HCT116 (cell line): Measurements from ENCODE around the gene FILIP1. TPM values are rescaled to one million over a fixed set of nuclear protein-coding genes. Genes with fewer than 3 reads are reported as not detected.

Source experiments
- ATAC-seq: fragments of 200-7000 bp; cut with Tn5 transposase; 2 replicates; pipeline ENCODE4 v1.9.1; 2020; ENCODE audit warnings: mild to moderate bottlenecking, moderate library complexity
- BruUV-seq: library from RNA; stranded (reverse); fragments of 400-500 nt; replicated peaks from 2 replicates; lab custom pipeline; 2021; lab: Mats Ljungman, UMichigan
- CTCF ChIA-PET: fragments of 300-600 bp; sonication (Branson Sonifier 250); formaldehyde crosslinking; loops from one replicate; lab custom pipeline; 2021; ENCODE audit warnings: antibody characterized with exemption; lab: Charles Lee
- POLR2A ChIA-PET: fragments of 300-600, 350-600 bp; sonication (Branson Sonifier 250); formaldehyde crosslinking; loops from one replicate; lab custom pipeline; 2021; ENCODE audit warnings: antibody characterized with exemption; lab: Charles Lee
- RAD21 ChIA-PET, 2 experiments: fragments of 300-600 bp; sonication (Branson Sonifier 250); formaldehyde crosslinking; loops; one replicate each; lab custom pipeline; 2023; ENCODE audit warnings: low total read pairs in 2 of 2; ENCODE audit not compliant: uncharacterized antibody in 2 of 2, unreplicated experiment in 2 of 2, low non-redundant PET in 1 of 2; lab: Charles Lee
- DNase-seq: peaks from one replicate; pipeline ENCODE4 v3.0.0-alpha.2; 2010; ENCODE audit warnings: low read depth, low spot score
- H2AFZ ChIP-seq: fragments of 200-600 bp; shearing (Covaris generic), sonication (generic); 2 replicates; pipeline ENCODE4 v1.6.1; 2017; ENCODE audit warnings: low read depth, mixed run types, mixed read lengths, antibody characterized with exemption, low read length; ENCODE audit not compliant: poor library complexity, severe bottlenecking
- H3K27ac ChIP-seq: 2 replicates; pipeline ENCODE4 v1.5.1; 2012; ENCODE audit warnings: low read depth, low read length
- H3K27me3 ChIP-seq: fragments of 200-600 bp; sonication (generic); 2 replicates; pipeline ENCODE4 v1.6.1; 2016; ENCODE audit warnings: mixed run types, low read length, mixed read lengths; ENCODE audit not compliant: insufficient read depth
- H3K36me3 ChIP-seq, 2 experiments: fragments of 200-500 bp in 1 of 2; fragments of 200-600 bp in 1 of 2; sonication (Bioruptor generic) in 1 of 2; sonication (generic) in 1 of 2; 2 replicates each; pipeline versions ENCODE4 v1.5.1 to v1.6.1; 2014 to 2016; ENCODE audit warnings: low read length in 2 of 2, inconsistent platforms in 1 of 2, mixed read lengths in 1 of 2, mixed run types in 1 of 2; ENCODE audit not compliant: insufficient read depth in 2 of 2, control insufficient read depth in 1 of 2
- H3K4me1 ChIP-seq, 2 experiments: fragments of 200-600 bp in 1 of 2; sonication (generic) in 1 of 2; 2 replicates each; pipeline versions ENCODE4 v1.5.1 to v1.6.1; 2012 to 2017; ENCODE audit warnings: low read length in 2 of 2, inconsistent platforms in 1 of 2, mild to moderate bottlenecking in 1 of 2, mixed read lengths in 1 of 2, mixed run types in 1 of 2, moderate library complexity in 1 of 2; ENCODE audit not compliant: insufficient read depth in 2 of 2, control insufficient read depth in 1 of 2
- H3K4me2 ChIP-seq: fragments of 200-600 bp; sonication (generic); 2 replicates; pipeline ENCODE4 v1.6.1; 2017; ENCODE audit warnings: mixed run types, low read length, mixed read lengths
- H3K4me3 ChIP-seq, 2 experiments: fragments of 200-600 bp in 1 of 2; sonication (generic) in 1 of 2; replicated peaks in 1 of 2; 2 replicates each; pipeline ENCODE4 v1.5.1; 2011 to 2016; ENCODE audit warnings: low read length in 2 of 2, control low read depth in 1 of 2, low read depth in 1 of 2, mild to moderate bottlenecking in 1 of 2, mixed read lengths in 1 of 2, mixed run types in 1 of 2
- H3K79me2 ChIP-seq: fragments of 200-600 bp; sonication (generic); 2 replicates; pipeline ENCODE4 v1.6.1; 2017; ENCODE audit warnings: mild to moderate bottlenecking, mixed run types, low read length, moderate library complexity, mixed read lengths; ENCODE audit not compliant: insufficient read depth
- H3K9ac ChIP-seq: fragments of 200-600 bp; sonication (generic); 2 replicates; pipeline ENCODE4 v1.6.1; 2016; ENCODE audit warnings: low read length, mixed read lengths
- H3K9me2 ChIP-seq: fragments of 200-600 bp; sonication (generic), shearing (Covaris generic); 2 replicates; pipeline ENCODE4 v1.6.1; 2017; ENCODE audit warnings: mixed run types, mild to moderate bottlenecking, moderate library complexity; ENCODE audit not compliant: insufficient read depth
- H3K9me3 ChIP-seq, 2 experiments: fragments of 200-500 bp in 1 of 2; fragments of 200-600 bp in 1 of 2; sonication (Bioruptor generic) in 1 of 2; sonication (generic) in 1 of 2; 2 replicates each; pipeline ENCODE4 v1.6.1; 2014 to 2017; ENCODE audit warnings: low read length in 2 of 2, mixed read lengths in 2 of 2, inconsistent platforms in 1 of 2, low read depth in 1 of 2, mild to moderate bottlenecking in 1 of 2, mixed run types in 1 of 2, moderate library complexity in 1 of 2; ENCODE audit not compliant: control insufficient read depth in 1 of 2, insufficient read depth in 1 of 2
- H4K20me1 ChIP-seq: fragments of 200-600 bp; sonication (generic), shearing (Covaris generic); 2 replicates; pipeline ENCODE4 v1.6.1; 2017; ENCODE audit warnings: mixed run types, mild to moderate bottlenecking, moderate library complexity; ENCODE audit not compliant: insufficient read depth
- CBX3 ChIP-seq: IDR thresholded peaks from 2 replicates; pipeline ENCODE4 v1.6.1; 2012; ENCODE audit warnings: low read depth
- CEBPB ChIP-seq: IDR thresholded peaks from 2 replicates; pipeline ENCODE4 v1.6.1; 2012; ENCODE audit warnings: low read depth
- ELF1 ChIP-seq: IDR thresholded peaks from 2 replicates; pipeline ENCODE4 v1.6.1; 2012; ENCODE audit warnings: low read depth, borderline replicate concordance
- EZH2 ChIP-seq: fragments of 200-600 bp; sonication (generic); IDR thresholded peaks from 2 replicates; pipeline ENCODE4 v1.6.1; 2017; ENCODE audit warnings: antibody characterized with exemption, mixed run types
- FOSL1 ChIP-seq: IDR thresholded peaks from 2 replicates; pipeline ENCODE4 v1.6.1; 2012; ENCODE audit warnings: low read depth
- POLR2AphosphoS5 ChIP-seq: IDR thresholded peaks from 2 replicates; pipeline ENCODE4 v1.6.1; 2011; ENCODE audit warnings: mild to moderate bottlenecking, low read depth, low read length, moderate library complexity
- RAD21 ChIP-seq: IDR thresholded peaks from 2 replicates; pipeline ENCODE4 v1.6.1; 2012; ENCODE audit warnings: low read depth, mild to moderate bottlenecking
- SIN3A ChIP-seq: IDR thresholded peaks from 2 replicates; pipeline ENCODE4 v1.6.1; 2012; ENCODE audit warnings: low read depth
- SP1 ChIP-seq: IDR thresholded peaks from 2 replicates; pipeline ENCODE4 v1.6.1; 2012; ENCODE audit warnings: low read depth
- SRF ChIP-seq: IDR thresholded peaks from 2 replicates; pipeline ENCODE4 v1.6.1; 2012; ENCODE audit warnings: low read depth
- TCF7L2 ChIP-seq: IDR thresholded peaks from 2 replicates; pipeline ENCODE4 v1.7.0; 2011; ENCODE audit warnings: borderline replicate concordance, inconsistent platforms; ENCODE audit not compliant: insufficient read depth, insufficient read length; ENCODE audit errors: extremely low read depth
- YY1 ChIP-seq: IDR thresholded peaks from 2 replicates; pipeline ENCODE4 v1.6.1; 2011; ENCODE audit warnings: low read length, low read depth, moderate library complexity, mild to moderate bottlenecking; ENCODE audit not compliant: insufficient replicate concordance; ENCODE audit errors: extremely low read depth
- ZFX ChIP-seq: fragments of 450-650 bp; IDR thresholded peaks from 2 replicates; pipeline ENCODE4 v1.6.1; 2017
- ZNF274 ChIP-seq: fragments of 200-500 bp; sonication (Bioruptor generic); IDR thresholded peaks from 2 replicates; pipeline ENCODE4 v1.6.1; 2014; ENCODE audit warnings: mild to moderate bottlenecking, low read depth, low read length, inconsistent platforms
- intact Hi-C: fragments of 100-400 bp; cut with micrococcal nuclease; formaldehyde crosslinking; loops from 2 replicates; pipeline ENCODE4 v1.10.0; 2022
- total RNA-seq: library from RNA; stranded (reverse); gene quantifications from one replicate; pipeline ENCODE4 v1.2.1, GENCODE V29; 2021; ENCODE audit not compliant: unreplicated experiment
- TF ChIP-seq, protein P1 (sequence below): IDR thresholded peaks from 2 replicates; pipeline ENCODE4 v1.6.1; 2012
- TF ChIP-seq, protein P2 (sequence below): IDR thresholded peaks from 2 replicates; pipeline ENCODE4 v1.6.1; 2012
- TF ChIP-seq, protein P3 (sequence below), 3 experiments: fragments of 200-600 bp in 1 of 3; sonication (generic) in 1 of 3; IDR thresholded peaks in 2 of 3; conservative IDR thresholded peaks in 1 of 3; 2 replicates each; pipeline ENCODE4 v1.5.1; 2012 to 2017; ENCODE audit warnings: low read depth in 2 of 3, low read length in 2 of 3, antibody characterized with exemption in 1 of 3, borderline replicate concordance in 1 of 3, control low read depth in 1 of 3, mild to moderate bottlenecking in 1 of 3, mixed read lengths in 1 of 3, mixed run types in 1 of 3, moderate library complexity in 1 of 3; ENCODE audit not compliant: insufficient read depth in 1 of 3
- TF ChIP-seq, protein P4 (sequence below): IDR thresholded peaks from 2 replicates; pipeline ENCODE4 v1.6.1; 2011; ENCODE audit warnings: mild to moderate bottlenecking, low read length, moderate library complexity; ENCODE audit not compliant: insufficient replicate concordance; ENCODE audit errors: extremely low read depth

FILIP1 gene
- total RNA-seq, 1 experiment from 2014 or later: 0.05 TPM

DNA sequence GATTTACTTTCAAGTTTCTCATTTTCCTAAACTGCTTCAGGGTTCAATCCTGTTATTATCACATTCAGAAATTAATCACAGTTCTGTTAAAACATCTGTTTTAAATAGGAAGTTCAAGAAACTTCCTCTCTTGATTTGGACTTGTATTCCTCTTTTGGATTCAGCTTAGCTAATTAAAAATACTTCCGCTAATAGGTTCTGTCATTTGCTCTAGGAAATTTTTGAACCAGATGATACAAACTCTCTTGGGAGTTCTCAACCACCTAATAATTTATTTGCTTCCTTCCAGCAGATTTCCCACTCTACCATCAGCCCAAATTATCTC is 193.1 kb downstream of the FILIP1 start:
- Histone ChIP-seq H3K36me3 (no peaks in the 10 kb centered on the region), H4K20me1 (no peaks in the 10 kb centered on the region), H3K79me2 (no peaks in the 10 kb centered on the region), H3K9me3 (no peaks in the 10 kb centered on the region), H3K4me3 (no peak overlapping the region), H3K9me2 (no peaks in the 10 kb centered on the region), H3K9ac (no peak overlapping the region), H3K4me1 (no peaks in the 10 kb centered on the region), H3K4me2 (no peak overlapping the region), H2AFZ (no peak overlapping the region), H3K27ac (no peak overlapping the region), H3K27me3 (no peaks in the 10 kb centered on the region)
- CTCF ChIA-PET: interaction anchor here (1.2 kb wide), 1 partner anchor 11 kb away, joined by 3 read pairs; no protein-coding TSS in a partner anchor
- DNase-seq (no peak), ATAC-seq (no peak)
- intact Hi-C loops: no loop called here
- POLR2A ChIA-PET: no interaction called here
- RAD21 ChIA-PET: no interaction called here
- TF ChIP-seq RAD21: no peak
- TF ChIP-seq SIN3A: no peak
- TF ChIP-seq, protein P1, sequence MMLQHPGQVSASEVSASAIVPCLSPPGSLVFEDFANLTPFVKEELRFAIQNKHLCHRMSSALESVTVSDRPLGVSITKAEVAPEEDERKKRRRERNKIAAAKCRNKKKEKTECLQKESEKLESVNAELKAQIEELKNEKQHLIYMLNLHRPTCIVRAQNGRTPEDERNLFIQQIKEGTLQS: no peak
- TF ChIP-seq ELF1: no peak
- no peak for TF ChIP-seq YY1
- TF ChIP-seq CEBPB: no peak
- TF ChIP-seq, protein P2, sequence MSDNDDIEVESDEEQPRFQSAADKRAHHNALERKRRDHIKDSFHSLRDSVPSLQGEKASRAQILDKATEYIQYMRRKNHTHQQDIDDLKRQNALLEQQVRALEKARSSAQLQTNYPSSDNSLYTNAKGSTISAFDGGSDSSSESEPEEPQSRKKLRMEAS: no peak
- TF ChIP-seq ZFX: no peak
- TF ChIP-seq, protein P3, sequence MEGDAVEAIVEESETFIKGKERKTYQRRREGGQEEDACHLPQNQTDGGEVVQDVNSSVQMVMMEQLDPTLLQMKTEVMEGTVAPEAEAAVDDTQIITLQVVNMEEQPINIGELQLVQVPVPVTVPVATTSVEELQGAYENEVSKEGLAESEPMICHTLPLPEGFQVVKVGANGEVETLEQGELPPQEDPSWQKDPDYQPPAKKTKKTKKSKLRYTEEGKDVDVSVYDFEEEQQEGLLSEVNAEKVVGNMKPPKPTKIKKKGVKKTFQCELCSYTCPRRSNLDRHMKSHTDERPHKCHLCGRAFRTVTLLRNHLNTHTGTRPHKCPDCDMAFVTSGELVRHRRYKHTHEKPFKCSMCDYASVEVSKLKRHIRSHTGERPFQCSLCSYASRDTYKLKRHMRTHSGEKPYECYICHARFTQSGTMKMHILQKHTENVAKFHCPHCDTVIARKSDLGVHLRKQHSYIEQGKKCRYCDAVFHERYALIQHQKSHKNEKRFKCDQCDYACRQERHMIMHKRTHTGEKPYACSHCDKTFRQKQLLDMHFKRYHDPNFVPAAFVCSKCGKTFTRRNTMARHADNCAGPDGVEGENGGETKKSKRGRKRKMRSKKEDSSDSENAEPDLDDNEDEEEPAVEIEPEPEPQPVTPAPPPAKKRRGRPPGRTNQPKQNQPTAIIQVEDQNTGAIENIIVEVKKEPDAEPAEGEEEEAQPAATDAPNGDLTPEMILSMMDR (IDR thresholded peaks at IDR 0.05 in 2 of 3, conservative IDR thresholded peaks at IDR 0.05 in 1 of 3; ENCODE audit: borderline replicate concordance in 1 of 3, insufficient read depth in 1 of 3, low read depth in 2 of 3, low read length in 2 of 3): no peak
- TF ChIP-seq, protein P4, sequence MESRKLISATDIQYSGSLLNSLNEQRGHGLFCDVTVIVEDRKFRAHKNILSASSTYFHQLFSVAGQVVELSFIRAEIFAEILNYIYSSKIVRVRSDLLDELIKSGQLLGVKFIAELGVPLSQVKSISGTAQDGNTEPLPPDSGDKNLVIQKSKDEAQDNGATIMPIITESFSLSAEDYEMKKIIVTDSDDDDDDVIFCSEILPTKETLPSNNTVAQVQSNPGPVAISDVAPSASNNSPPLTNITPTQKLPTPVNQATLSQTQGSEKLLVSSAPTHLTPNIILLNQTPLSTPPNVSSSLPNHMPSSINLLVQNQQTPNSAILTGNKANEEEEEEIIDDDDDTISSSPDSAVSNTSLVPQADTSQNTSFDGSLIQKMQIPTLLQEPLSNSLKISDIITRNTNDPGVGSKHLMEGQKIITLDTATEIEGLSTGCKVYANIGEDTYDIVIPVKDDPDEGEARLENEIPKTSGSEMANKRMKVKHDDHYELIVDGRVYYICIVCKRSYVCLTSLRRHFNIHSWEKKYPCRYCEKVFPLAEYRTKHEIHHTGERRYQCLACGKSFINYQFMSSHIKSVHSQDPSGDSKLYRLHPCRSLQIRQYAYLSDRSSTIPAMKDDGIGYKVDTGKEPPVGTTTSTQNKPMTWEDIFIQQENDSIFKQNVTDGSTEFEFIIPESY: no peak
- no peak for TF ChIP-seq CBX3
- no peak for TF ChIP-seq SP1
- no peak for TF ChIP-seq EZH2
- TF ChIP-seq POLR2AphosphoS5: no peak
- no peak for TF ChIP-seq FOSL1
- TF ChIP-seq ZNF274: no peak
- TF ChIP-seq TCF7L2: no peak
- no peak for TF ChIP-seq SRF
- BruUV-seq: no TSS peak
